HG03060 (cell line): Measurements from ENCODE around the gene HDHD3.
"Not testable (repeated sequence)": the region's sequence is repeated elsewhere in the genome, so short reads cannot be mapped to it uniquely, and the experiment has no call there.

Source experiments
- ATAC-seq: cut with Tn5 transposase; IDR thresholded peaks from one replicate; pipeline ENCODE4 v1.9.1; 2021; ENCODE audit warnings: low read depth, moderate number of reproducible peaks; ENCODE audit not compliant: unreplicated experiment

The HDHD3 gene

GRCh38 chr9:113368348-113368981 lies 8.3 kb downstream of the HDHD3 start:
- ATAC-seq: no peak

GRCh38 chr9:113365652-113366051 lies 11.1 kb downstream of the HDHD3 start:
- not testable (repeated sequence) for ATAC-seq

GRCh38 chr9:113364951-113365350 lies 11.8 kb downstream of the HDHD3 start:
- ATAC-seq: no peak

- ATAC-seq: no peak
Observed at GRCh38 chr9:113363336-113363735, 13.4 kb downstream of the HDHD3 start.

GRCh38 chr9:113361304-113362018 lies 15.3 kb downstream of the HDHD3 start:
- no peak for ATAC-seq

GRCh38 chr9:113360242-113360842 lies 16.4 kb downstream of the HDHD3 start:
- no peak for ATAC-seq

GRCh38 chr9:113359385-113359784 lies 17.4 kb downstream of the HDHD3 start:
- no peak for ATAC-seq

- no peak for ATAC-seq
Observed at GRCh38 chr9:113356686-113357292, 20.0 kb downstream of the HDHD3 start.

- no peak for ATAC-seq
Observed at GRCh38 chr9:113355040-113355596, 21.7 kb downstream of the HDHD3 start.

- ATAC-seq: no peak
Observed at GRCh38 chr9:113352411-113352810, 24.4 kb downstream of the HDHD3 start.

GRCh38 chr9:113352006-113352405 lies 24.8 kb downstream of the HDHD3 start:
- ATAC-seq: no peak

- no peak for ATAC-seq
Observed at GRCh38 chr9:113350937-113351336, 25.8 kb downstream of the HDHD3 start.

GRCh38 chr9:113350107-113350661 lies 26.6 kb downstream of the HDHD3 start:
- ATAC-seq: no peak

- ATAC-seq: no peak
Observed at GRCh38 chr9:113349445-113350094, 27.2 kb downstream of the HDHD3 start, which contains the start of gene BSPRY. Gene BSPRY (plus strand): TSS chr9:113349541. CDS start chr9:113349580, 39 bp downstream.

GRCh38 chr9:113349066-113349444 lies 27.7 kb downstream of the HDHD3 start:
- no peak for ATAC-seq

GRCh38 chr9:113348437-113348836 lies 28.3 kb downstream of the HDHD3 start:
- ATAC-seq: no peak

- no peak for ATAC-seq
Observed at GRCh38 chr9:113345671-113346070, 31.1 kb downstream of the HDHD3 start.

GRCh38 chr9:113345190-113345589 lies 31.6 kb downstream of the HDHD3 start:
- ATAC-seq: no peak

GRCh38 chr9:113343732-113344231 lies 33.0 kb downstream of the HDHD3 start:
- ATAC-seq: no peak
